ENCODE results near the gene CBX8.
A peak's percentile ranks its signal among the peaks of the same experiment; 100 is the strongest.

CBX8 gene

DNA sequence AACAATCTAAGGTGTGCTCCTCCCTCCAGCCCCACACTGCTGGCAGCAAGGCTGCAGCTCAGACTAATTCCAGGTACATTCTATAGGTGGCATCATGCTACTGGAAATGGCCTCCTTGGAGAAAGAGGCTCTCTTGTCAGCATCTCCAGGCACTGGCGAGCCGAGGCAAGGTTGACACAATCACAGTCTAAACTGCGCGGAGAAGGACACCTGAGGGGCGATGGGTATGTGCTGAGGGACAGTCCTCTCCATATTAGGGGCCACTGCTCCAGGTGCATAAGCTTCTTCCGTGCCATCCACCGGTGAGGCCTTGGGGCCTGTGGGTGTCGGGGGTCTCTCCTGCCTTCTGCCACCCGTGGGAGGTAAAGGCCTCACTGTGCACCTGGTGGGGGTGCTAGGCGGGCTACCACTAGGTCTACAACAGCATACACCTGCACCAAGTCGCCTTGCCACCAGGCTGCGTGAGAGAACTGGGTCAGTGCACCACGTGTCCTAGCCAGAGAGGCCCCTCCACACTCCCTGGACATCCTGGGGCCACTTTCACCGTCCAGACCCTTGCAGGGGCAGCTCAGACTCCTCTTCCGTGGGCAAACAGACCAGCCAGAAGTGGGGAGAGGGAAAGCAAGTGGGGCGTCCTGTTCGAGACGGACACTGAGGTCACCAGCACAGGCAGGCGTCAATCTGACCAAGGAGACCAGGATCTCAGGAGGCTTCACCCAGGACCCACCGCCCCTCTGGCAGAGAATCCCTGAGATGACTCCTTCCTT is 12.1 kb upstream of the CBX8 start:
- Histone ChIP-seq H3K9ac (ENCODE audit: low read depth, low read length) (no peak overlapping the region), H3K9me3 (ENCODE audit: control insufficient read depth, insufficient read depth, low read length) (no peaks in the 10 kb centered on the region), H3K4me1 (ENCODE audit: insufficient read depth, low read length) (peaks cover 29% of the 10 kb centered on the region), H3K36me3 (ENCODE audit: insufficient read depth, low read length) (no peaks in the 10 kb centered on the region)

DNA sequence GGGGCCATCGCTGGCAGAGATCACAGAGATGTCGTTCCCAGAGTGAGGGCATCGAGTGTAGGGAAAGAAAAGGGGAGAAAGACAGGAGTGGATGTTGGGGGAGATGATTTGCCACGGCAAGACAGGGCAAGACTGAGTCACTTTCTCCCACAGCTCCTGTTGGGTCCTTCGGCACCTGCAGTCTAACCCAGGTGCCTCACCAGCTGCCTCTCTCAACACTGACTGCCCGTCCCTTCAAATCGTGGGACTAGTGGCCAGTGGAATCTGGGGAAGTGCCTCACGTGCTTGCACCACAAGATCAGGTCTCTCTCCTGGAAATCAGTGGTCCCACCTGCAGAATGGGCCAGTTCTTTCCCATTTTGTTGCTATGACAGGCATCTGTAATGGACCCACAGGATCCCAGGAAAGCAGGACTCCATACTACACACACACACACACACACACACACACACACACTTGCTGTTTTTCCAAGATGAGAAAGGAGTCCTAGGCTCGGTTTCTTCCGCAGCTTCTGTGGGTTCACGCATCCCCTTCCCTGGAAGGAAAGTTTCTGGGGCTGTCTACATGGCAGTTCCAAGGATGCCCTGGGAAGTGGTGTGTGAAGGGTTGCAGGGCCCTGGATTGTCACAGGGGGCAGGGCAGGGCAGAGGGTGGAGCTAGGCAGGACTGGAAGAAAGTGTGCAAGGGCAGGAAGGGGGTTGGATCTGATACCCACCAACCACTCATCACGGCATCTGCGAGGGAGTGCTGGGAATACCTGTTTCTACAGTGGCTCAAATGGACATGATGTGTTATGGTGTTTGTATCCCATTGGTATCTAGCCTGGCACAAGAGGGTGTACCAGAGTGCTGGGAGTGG is 10.2 kb upstream of the CBX8 start:
- Histone ChIP-seq H3K36me3 (ENCODE audit: insufficient read depth, low read length) (no peaks in the 10 kb centered on the region), H3K9ac (ENCODE audit: low read depth, low read length) (no peak overlapping the region), H3K9me3 (ENCODE audit: control insufficient read depth, insufficient read depth, low read length) (peaks cover 5% of the 10 kb centered on the region; the same call in 1 of the 2 replicates), H3K4me1 (ENCODE audit: insufficient read depth, low read length) (peaks cover 27% of the 10 kb centered on the region)

DNA sequence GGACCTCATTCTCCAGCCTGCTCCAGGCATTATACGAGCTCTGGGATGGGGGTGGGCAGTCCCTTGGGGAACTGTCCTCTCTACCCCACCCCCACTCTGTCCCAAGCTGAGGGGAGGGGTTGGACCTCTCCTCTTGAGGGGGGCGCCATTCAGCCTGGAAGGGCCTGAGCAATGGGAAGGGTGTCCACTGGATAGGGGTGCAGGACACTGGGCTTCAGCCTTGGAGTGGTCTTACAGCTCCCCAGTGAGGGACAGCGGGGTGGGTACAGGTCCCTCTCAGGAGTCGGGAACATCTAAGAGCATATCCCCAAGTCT is 9.5 kb upstream of the CBX8 start:
- no peaks in the 10 kb centered on the region for H3K36me3 ChIP-seq (ENCODE audit: insufficient read depth, low read length)
- H3K9ac ChIP-seq (ENCODE audit: low read depth, low read length), result no peak overlapping the region
- H3K4me1 ChIP-seq (ENCODE audit: insufficient read depth, low read length), result peaks cover 22% of the 10 kb centered on the region
- peaks cover 8% of the 10 kb centered on the region; the same call in 1 of the 2 replicates for H3K9me3 ChIP-seq (ENCODE audit: control insufficient read depth, insufficient read depth, low read length)

DNA sequence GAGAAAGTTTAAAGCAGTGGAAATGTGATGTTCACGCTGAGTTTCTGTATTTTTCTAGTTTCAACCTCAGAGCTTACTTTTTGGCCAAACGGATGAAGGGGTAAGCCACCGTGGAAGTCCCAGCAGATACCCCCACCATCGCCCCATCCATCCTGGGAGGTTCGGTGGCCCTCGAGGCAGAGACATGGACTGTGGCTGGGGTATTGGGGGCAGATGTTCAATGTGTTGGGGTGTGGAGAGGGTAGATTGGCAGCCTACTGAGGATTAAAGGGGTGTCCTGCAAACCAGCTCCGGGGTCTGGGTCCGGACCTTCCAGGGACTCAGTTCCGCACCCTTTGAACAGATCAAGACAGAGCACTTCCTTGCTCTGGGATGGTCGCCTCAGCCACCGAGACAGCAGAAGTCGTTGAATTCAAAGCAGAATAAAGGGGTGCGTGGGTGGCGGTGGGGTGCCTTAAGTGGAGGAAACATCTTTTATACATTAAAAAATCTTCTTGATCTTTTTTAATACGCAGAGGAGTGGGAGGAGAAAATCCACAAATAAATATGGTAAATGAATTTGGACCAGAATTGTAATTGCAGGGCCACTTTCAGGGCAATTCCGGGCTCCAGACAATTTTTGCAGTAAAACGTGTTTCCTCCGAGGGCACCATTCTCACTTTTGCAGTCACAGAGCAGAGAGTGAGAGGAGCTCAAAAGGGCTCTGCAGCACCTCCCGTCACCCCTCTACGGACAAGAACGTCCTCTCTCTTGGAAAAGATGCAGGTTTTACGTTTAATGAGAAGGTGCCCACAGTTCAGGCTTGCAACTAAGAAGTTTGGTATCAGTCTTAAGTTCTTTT is 8.2 kb upstream of the CBX8 start:
- peaks cover 23% of the 10 kb centered on the region for H3K4me1 ChIP-seq (ENCODE audit: insufficient read depth, low read length)
- H3K9ac ChIP-seq (ENCODE audit: low read depth, low read length), result no peak overlapping the region
- H3K36me3 ChIP-seq (ENCODE audit: insufficient read depth, low read length), result no peaks in the 10 kb centered on the region
- peaks cover 8% of the 10 kb centered on the region; the same call in 1 of the 2 replicates for H3K9me3 ChIP-seq (ENCODE audit: control insufficient read depth, insufficient read depth, low read length)

DNA sequence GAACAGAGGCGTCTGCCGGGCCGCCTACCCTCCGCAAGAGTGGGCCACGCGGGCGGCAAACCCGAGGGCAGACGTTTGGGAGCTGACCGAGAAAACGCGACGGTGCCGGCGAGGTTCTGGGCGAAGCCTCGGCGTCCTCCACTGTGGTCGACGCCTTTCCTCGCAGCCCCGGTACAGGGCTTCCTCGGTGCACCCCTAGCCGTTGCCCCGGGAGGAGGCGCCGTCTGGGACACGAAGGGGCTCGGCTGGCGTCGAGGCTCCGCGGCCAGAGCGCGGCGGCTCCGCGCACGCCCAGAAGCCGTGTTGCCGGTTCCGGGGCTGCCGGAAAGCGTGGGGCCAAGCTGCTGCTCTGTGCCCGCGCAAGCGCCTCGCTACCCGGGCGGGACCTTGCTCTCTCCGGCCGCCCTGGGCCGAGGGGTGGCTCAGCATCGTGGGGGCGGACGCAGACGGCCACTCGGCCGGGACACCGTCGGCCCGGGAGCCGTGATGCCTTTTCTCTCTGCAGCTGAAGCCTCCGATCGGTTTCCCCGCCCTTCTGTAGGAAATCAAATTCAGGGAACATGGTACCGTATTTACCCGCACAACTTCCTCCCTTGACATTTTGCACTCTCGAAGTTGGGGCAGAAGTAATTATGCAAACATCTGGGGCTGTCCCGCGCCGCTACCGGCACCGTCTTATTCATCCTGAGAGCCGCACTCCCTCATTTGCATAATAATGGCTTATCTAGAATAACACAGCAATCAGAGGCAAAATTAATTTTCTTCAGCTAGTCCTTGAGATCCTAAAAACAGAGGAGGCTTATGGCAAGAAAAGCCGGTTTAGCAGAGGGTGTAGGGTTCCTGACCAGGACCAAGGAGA is 7.3 kb upstream of the CBX8 start:
- peaks cover 27% of the 10 kb centered on the region for H3K4me1 ChIP-seq (ENCODE audit: insufficient read depth, low read length)
- no peaks in the 10 kb centered on the region for H3K36me3 ChIP-seq (ENCODE audit: insufficient read depth, low read length)
- peaks cover 8% of the 10 kb centered on the region; the same call in 1 of the 2 replicates for H3K9me3 ChIP-seq (ENCODE audit: control insufficient read depth, insufficient read depth, low read length)
- H3K9ac ChIP-seq (ENCODE audit: low read depth, low read length), result no peak overlapping the region; the same call in 1 of the 2 replicates

DNA sequence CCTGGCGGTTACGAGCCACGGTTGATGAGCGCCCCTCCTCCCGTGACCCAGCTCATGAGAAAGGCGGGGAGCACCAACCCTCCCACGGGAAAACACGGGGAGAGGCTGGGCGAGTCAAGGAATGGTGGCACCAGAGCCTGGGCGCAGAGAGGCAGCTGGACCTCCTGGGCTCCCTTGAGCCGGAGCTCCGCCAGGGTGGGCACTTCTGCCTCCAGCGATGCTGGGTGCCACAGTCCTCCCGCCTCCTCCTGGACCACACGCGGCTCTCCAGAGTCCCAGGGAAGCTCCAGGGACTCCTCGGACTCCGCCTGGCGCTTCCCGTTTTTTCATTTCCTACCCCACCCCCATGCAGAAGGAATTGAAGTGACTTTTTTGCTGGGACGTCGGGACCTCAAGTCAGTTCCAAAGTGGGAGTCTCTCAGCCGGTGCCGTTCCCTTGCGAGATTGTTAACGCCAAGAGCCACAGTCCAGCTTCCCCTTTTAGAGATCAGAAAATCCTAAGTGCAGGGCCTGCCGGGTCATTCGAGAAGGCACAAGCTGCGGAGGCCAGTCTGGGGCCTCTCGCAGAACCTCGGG is 6.6 kb upstream of the CBX8 start:
- H3K9me3 ChIP-seq (ENCODE audit: control insufficient read depth, insufficient read depth, low read length), result peaks cover 8% of the 10 kb centered on the region; the same call in 1 of the 2 replicates
- H3K4me1 ChIP-seq (ENCODE audit: insufficient read depth, low read length), result peaks cover 22% of the 10 kb centered on the region
- H3K36me3 ChIP-seq (ENCODE audit: insufficient read depth, low read length), result no peaks in the 10 kb centered on the region
- no peak overlapping the region for H3K9ac ChIP-seq (ENCODE audit: low read depth, low read length)

DNA sequence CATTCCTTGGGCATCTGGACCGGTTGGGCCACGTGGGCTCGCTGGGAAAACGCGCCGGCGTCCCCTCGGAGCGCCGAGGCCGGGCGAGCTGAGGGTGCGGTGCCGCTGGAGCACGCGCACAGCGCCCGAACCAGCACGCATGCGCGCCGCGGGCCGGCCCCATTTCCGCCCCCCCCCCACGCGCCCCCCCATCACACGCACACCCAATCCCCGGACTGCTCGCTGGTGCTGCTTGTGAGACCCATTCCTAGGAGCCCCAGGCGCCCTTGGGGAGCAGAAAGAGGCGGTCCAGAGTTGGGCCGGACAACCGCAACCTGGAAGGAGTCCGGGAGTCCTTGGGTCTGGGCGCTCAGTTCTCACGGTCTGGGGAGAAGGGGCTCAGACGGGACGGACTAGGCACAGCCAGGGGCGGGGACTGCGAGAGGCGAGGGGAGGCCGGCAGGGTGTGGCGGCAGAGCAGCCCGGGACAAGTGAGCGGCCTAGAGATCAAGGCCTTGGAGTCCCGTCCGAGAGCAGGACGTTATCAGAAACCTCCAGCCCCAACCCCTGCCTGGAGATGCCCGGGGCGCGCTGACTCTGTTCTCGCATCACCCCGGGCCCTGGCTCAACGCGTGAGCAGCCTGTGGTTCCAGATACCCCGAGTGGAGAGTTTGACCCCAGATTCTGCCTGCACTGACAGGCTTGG is 6.0 kb upstream of the CBX8 start:
- Histone ChIP-seq H3K9ac (ENCODE audit: low read depth, low read length) (no peak overlapping the region), H3K4me1 (ENCODE audit: insufficient read depth, low read length) (peaks cover 22% of the 10 kb centered on the region), H3K36me3 (ENCODE audit: insufficient read depth, low read length) (no peaks in the 10 kb centered on the region), H3K9me3 (ENCODE audit: control insufficient read depth, insufficient read depth, low read length) (peaks cover 8% of the 10 kb centered on the region; the same call in 1 of the 2 replicates)

DNA sequence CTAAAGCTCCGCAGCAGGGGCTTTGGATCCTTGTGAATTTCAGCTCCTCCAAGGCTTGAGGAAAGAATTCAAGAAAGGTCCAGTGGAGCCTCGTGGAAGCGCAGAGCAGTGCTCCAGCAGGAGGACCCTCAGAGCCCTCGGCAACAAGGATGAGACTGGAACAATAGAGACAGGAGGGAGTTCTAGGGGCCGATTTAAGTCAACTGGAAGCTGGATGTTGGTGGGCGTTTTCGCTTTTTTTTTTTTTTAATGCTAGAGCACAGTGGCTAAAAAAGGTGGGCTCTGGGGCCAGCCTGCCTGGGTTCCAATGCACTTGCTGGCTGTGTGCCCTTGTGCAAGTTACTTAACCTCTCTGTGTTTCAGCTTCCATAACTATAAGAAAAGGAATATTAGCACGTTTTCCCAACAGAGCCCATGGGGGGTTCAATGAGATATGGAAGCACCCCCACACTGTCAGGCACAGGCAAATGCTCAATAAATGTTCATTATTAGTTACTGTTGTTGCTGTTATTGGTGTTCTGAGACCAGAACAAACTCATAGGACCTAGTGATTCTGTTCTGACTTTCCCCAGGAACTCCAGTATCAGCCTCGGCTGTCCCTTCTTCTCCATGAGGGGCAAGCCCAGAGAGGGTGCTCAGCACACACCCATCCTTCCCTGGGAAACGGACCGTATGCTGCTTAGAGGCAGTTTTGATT is 5.3 kb upstream of the CBX8 start:
- Histone ChIP-seq H3K4me1 (ENCODE audit: insufficient read depth, low read length) (peaks cover 22% of the 10 kb centered on the region), H3K36me3 (ENCODE audit: insufficient read depth, low read length) (no peaks in the 10 kb centered on the region), H3K9ac (ENCODE audit: low read depth, low read length) (no peak overlapping the region), H3K9me3 (ENCODE audit: control insufficient read depth, insufficient read depth, low read length) (peaks cover 8% of the 10 kb centered on the region; the same call in 1 of the 2 replicates)

DNA sequence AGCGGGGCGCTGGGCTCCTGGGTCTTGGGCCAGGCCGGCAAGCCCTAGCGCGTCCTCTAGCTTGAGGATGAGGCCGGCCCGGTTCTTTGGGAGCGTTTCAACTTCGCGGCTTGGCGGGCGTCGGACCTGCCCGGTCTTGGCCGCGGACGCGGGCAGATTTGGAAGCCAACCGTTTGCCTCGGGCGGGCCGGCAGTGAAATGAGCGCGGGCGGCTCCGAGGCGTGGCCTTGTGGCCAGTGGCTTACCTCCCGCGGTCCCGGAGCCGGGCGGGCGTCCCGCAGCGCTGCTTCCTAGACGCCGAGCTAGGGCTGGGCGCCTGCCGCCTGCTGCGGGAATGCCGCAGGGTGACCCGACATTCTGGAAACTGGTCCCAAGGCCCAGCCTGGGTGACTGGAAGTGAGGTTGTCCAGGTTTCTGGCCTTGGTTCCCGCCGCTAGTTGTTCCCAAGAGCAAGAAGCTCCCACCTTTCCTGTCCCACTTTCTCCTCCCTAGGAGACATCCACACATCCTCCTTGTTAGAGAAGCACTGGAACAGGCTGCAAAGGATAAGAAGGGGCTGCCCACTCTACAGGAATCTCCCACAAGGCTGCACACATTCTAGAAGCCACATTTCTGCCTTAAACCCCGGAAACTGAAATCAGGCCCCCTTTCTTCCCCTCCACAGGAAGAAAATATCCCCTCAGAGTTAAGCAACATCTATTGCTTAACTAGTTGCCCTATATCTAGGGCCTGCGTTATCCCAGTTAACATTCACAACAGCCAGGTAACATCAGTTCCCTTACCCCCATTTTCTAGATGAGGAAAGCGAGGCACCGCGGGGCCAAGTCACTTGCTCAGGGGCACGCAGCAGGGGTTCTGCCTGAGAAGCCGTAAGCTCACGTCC is 4.5 kb upstream of the CBX8 start:
- H3K9ac ChIP-seq (ENCODE audit: low read depth, low read length), result peak overlapping the region; percentile 37; the same call in 1 of the 2 replicates
- H3K36me3 ChIP-seq (ENCODE audit: insufficient read depth, low read length), result no peaks in the 10 kb centered on the region
- H3K4me1 ChIP-seq (ENCODE audit: insufficient read depth, low read length), result peaks cover 22% of the 10 kb centered on the region
- peaks cover 8% of the 10 kb centered on the region; the same call in 1 of the 2 replicates for H3K9me3 ChIP-seq (ENCODE audit: control insufficient read depth, insufficient read depth, low read length)

DNA sequence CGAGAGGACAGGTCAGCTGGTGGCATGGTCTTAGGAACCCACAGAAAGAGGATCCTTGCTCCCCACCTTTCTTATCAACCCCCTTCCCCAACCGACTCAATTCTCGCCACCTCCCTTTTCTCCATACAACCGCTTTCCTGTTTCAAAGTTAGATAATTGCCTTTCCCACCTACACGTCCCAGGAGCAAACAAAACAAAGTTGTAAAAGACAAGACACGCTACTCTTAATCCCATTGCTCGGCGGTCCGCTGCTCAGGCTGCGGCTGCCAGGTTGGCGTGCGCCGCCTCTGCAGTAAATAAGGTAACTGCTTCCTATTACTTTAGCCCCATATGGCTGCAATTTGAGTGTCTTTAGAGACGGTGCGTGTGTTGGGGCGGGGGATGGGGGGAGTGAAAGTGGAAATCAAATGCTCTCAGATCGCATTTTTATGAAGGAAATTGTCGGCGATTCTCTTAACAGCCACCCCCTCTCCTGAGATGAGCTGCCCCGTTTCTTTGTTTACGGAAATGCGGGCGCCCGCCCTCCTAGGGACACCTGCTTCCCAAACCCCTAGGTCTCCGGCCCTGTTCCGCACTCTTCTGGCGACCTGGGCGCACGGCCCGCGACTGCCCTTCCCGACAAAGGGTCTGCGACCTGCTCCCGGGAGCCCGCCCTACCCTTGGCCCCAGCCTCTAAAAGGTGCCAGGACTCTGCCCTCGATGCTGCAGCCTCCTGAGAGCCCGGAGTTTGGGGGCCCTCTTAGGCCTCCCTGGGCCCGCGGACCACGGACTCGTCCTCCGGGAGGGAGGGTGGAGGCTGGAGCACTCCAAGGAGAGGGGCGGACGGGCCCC is 3.7 kb upstream of the CBX8 start:
- peaks cover 8% of the 10 kb centered on the region; the same call in 1 of the 2 replicates for H3K9me3 ChIP-seq (ENCODE audit: control insufficient read depth, insufficient read depth, low read length)
- peak overlapping the region; percentile 37; the same call in 1 of the 2 replicates for H3K9ac ChIP-seq (ENCODE audit: low read depth, low read length)
- H3K4me1 ChIP-seq (ENCODE audit: insufficient read depth, low read length), result peaks cover 21% of the 10 kb centered on the region
- no peaks in the 10 kb centered on the region for H3K36me3 ChIP-seq (ENCODE audit: insufficient read depth, low read length)

Data from ES-I3 (cell line).